ENCODE measurements around the gene ATG12. TPM values are rescaled to one million over a fixed set of nuclear protein-coding genes. Genes with fewer than 3 reads are reported as not detected.

The ATG12 gene
- total and polyA plus RNA-seq, 2 of the 13 experiments (the other 11 are each of a cell fraction or from before 2014, with no cell fraction given): 46.4 to 58.1 TPM

DNA sequence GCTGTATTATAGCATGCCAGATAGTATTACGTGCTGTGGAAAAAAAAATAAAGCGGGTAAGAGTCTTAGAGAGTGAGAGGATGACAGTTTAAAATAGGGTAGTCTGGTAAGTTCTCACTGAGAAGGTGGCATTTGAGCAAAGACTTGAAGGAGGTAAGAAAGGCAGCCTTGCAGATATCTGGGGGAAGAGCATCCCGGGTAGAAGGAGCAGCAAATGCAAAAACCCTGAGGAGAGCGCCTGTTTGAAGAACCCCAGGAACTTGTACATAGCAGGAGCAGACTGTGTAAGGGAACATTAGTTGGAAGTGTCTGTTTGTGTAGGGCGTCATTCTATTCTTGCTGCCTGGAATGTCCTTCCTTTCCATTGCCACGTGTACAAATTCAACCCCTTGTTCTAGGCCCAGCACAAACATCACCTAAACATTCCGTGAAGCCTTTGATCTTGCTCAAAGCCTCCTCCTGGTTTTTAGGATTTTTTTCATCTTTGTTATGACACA lies 3.0 kb upstream of the ATG12 start (continued):
- TF ChIP-seq, protein P1, sequence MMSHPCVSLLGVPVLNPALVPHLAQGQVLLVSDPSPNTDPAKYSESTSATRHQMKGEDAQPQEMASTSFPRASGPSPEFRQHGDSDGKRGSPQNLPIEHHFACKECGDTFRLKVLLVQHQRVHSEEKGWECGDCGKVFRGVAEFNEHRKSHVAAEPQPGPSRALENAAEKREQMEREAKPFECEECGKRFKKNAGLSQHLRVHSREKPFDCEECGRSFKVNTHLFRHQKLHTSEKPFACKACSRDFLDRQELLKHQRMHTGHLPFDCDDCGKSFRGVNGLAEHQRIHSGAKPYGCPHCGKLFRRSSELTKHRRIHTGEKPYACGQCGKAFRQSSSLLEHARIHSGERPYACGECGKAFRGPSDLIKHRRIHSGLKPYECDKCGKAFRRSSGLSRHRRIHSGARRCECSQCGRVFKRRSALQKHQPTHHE (CRISPR knock-in tag; IDR thresholded peaks at IDR 0.05; ENCODE audit: borderline replicate concordance): no peak
- TF ChIP-seq, protein P2, sequence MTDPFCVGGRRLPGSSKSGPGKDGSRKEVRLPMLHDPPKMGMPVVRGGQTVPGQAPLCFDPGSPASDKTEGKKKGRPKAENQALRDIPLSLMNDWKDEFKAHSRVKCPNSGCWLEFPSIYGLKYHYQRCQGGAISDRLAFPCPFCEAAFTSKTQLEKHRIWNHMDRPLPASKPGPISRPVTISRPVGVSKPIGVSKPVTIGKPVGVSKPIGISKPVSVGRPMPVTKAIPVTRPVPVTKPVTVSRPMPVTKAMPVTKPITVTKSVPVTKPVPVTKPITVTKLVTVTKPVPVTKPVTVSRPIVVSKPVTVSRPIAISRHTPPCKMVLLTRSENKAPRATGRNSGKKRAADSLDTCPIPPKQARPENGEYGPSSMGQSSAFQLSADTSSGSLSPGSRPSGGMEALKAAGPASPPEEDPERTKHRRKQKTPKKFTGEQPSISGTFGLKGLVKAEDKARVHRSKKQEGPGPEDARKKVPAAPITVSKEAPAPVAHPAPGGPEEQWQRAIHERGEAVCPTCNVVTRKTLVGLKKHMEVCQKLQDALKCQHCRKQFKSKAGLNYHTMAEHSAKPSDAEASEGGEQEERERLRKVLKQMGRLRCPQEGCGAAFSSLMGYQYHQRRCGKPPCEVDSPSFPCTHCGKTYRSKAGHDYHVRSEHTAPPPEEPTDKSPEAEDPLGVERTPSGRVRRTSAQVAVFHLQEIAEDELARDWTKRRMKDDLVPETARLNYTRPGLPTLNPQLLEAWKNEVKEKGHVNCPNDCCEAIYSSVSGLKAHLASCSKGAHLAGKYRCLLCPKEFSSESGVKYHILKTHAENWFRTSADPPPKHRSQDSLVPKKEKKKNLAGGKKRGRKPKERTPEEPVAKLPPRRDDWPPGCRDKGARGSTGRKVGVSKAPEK (CRISPR knock-in tag; IDR thresholded peaks at IDR 0.05; ENCODE audit: borderline replicate concordance): 0 out of 2 replicates have a peak, but pooled peaks have one; percentile 32
- TF ChIP-seq JARID2 (CRISPR knock-in tag; IDR thresholded peaks at IDR 0.05; ENCODE audit: insufficient replicate concordance) (no peak), ZNF782 (CRISPR knock-in tag; IDR thresholded peaks at IDR 0.05; ENCODE audit: borderline replicate concordance) (no peak), ZNF274 (CRISPR knock-in tag; IDR thresholded peaks at IDR 0.05) (no peak), BHLHE40 (IDR thresholded peaks at IDR 0.05; ENCODE audit: low read length) (peak; percentile 71), ZC3H4 (CRISPR knock-in tag; IDR thresholded peaks at IDR 0.05; ENCODE audit: borderline replicate concordance) (no peak), TCF12 (IDR thresholded peaks at IDR 0.05) (no peak), TCF12 (CRISPR knock-in tag; IDR thresholded peaks at IDR 0.05) (no peak), ZNF569 (CRISPR knock-in tag; IDR thresholded peaks at IDR 0.05; ENCODE audit: borderline replicate concordance) (no peak), NFE2L2 (IDR thresholded peaks at IDR 0.05; ENCODE audit: low read length) (no peak), SMYD3 (CRISPR knock-in tag; IDR thresholded peaks at IDR 0.05) (no peak), MBD4 (IDR thresholded peaks at IDR 0.05; ENCODE audit: borderline replicate concordance, low read length) (no peak), FOSL2 (CRISPR knock-in tag; IDR thresholded peaks at IDR 0.05) (0 out of 2 replicates have a peak, but pooled peaks have one; percentile 18), SAFB2 (CRISPR knock-in tag; IDR thresholded peaks at IDR 0.05; ENCODE audit: borderline replicate concordance, low read depth) (no peak), KDM4B (CRISPR knock-in tag; IDR thresholded peaks at IDR 0.05) (no peak), ZKSCAN1 (IDR thresholded peaks at IDR 0.05; ENCODE audit: low read length) (no peak), ZNF709 (CRISPR knock-in tag; IDR thresholded peaks at IDR 0.05) (no peak), ZNF501 (CRISPR knock-in tag; IDR thresholded peaks at IDR 0.05) (no peak), HNF4A (CRISPR knock-in tag; IDR thresholded peaks at IDR 0.05) (0 out of 2 replicates have a peak, but pooled peaks have one; percentile 20), ZNF607 (CRISPR knock-in tag; IDR thresholded peaks at IDR 0.05; ENCODE audit: borderline replicate concordance) (no peak), CENPX (CRISPR knock-in tag; IDR thresholded peaks at IDR 0.05) (no peak)
- TF ChIP-seq, protein P3, sequence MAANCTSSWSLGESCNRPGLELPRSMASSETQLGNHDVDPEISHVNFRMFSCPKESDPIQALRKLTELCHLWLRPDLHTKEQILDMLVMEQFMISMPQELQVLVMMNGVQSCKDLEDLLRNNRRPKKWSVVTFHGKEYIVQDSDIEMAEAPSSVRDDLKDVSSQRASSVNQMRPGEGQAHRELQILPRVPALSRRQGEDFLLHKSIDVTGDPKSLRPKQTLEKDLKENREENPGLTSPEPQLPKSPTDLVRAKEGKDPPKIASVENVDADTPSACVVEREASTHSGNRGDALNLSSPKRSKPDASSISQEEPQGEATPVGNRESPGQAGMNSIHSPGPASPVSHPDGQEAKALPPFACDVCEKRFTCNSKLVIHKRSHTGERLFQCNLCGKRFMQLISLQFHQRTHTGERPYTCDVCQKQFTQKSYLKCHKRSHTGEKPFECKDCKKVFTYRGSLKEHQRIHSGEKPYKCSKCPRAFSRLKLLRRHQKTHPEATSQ (CRISPR knock-in tag; IDR thresholded peaks at IDR 0.05; ENCODE audit: borderline replicate concordance): no peak
- TF ChIP-seq, protein P4, sequence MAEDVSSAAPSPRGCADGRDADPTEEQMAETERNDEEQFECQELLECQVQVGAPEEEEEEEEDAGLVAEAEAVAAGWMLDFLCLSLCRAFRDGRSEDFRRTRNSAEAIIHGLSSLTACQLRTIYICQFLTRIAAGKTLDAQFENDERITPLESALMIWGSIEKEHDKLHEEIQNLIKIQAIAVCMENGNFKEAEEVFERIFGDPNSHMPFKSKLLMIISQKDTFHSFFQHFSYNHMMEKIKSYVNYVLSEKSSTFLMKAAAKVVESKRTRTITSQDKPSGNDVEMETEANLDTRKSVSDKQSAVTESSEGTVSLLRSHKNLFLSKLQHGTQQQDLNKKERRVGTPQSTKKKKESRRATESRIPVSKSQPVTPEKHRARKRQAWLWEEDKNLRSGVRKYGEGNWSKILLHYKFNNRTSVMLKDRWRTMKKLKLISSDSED (CRISPR knock-in tag; IDR thresholded peaks at IDR 0.05): no peak

All from HepG2 (cell line).